ENCODE data around the gene TMEM215.

The TMEM215 gene, protein sequence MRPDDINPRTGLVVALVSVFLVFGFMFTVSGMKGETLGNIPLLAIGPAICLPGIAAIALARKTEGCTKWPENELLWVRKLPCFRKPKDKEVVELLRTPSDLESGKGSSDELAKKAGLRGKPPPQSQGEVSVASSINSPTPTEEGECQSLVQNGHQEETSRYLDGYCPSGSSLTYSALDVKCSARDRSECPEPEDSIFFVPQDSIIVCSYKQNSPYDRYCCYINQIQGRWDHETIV

DNA sequence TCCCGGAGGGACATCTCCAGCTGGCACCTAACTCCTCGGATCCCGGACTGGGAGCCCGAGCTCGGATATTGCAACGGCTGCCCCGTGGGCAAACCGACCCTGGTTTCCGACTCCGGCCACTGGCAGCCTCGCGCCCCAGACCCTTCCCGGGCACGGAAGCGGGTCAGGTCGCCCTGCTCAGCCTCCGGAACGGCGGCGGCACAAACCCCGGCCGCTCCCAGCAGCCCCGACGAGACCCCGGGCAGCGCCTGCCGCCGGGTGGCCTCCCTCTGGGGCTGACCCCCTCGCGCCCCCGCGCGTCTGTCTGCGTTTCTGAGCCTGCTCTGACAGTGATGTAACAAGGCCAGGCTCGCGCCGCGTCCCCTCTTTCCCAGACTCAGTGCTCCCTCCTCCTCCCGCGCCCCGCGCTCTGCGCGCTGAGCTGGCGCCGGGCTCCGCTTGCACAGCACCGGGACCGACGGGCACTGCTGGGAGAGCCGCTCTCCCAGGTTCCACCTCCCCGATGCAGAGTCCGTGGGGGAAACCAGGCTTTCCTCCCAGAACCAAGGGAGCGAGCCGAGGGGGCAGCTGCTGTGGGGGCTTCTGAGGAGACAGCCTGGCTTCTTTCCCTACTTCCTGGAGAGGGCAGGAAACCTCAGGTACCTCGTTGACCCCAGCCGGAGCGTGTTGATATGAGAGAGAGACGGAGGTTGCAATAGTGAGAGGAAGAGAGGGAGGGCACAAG is at the start of gene TMEM215:
TMEM215 (plus strand) TSS at position 373 of the 724 bp plus-strand sequence. CDS start 644 bp downstream, outside the sequence.
- H3K4me2 ChIP-seq (ENCODE audit: low read length): no peak within 1 kb of the TSS
- H3K27me3 ChIP-seq (ENCODE audit: insufficient read depth, low read length): no peaks in the 10 kb centered on the region

DNA sequence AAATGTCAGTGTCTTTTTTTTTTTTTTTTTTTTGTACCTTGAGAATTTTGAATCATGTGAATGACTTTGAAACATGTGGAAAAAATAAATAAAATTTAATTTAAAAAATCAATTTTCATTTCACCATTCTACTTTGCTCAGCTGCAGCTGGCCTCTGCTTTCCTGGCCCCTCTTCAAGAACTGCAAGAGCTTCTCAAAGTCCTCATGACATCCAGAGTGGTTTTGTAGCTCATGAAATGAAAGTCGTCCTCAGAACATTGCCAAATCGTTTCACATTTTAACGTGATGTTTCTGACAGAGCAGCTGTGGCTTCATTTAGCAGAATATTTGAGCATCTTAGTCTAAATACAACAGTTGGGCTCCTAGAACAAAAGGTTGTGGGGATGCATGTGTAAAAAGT is 47.9 kb upstream of the TMEM215 start:
- Histone ChIP-seq H3K4me2 (ENCODE audit: low read length) (no peak overlapping the region), H3K9me3 (ENCODE audit: low read length) (no peaks in the 10 kb centered on the region), H3K4me1 (ENCODE audit: insufficient read depth, low read length, severe bottlenecking) (no peaks in the 10 kb centered on the region), H3K9me2 (ENCODE audit: low read depth, low read length) (no peaks in the 10 kb centered on the region), H3K27ac (ENCODE audit: low read depth, low read length, poor library complexity, severe bottlenecking) (no peak overlapping the region), H3F3A (ENCODE audit: insufficient read depth, low read length) (no peaks in the 10 kb centered on the region), H3K9ac (ENCODE audit: low read length) (no peak overlapping the region), H2AFZ (ENCODE audit: low read length) (no peak overlapping the region), H3K36me3 (ENCODE audit: insufficient read depth, low read length) (no peaks in the 10 kb centered on the region), H3K27me3 (ENCODE audit: insufficient read depth, low read length) (no peaks in the 10 kb centered on the region), H4K20me1 (ENCODE audit: insufficient read depth, low read length) (no peaks in the 10 kb centered on the region), H3K4me3 (ENCODE audit: low read depth, low read length, poor library complexity, severe bottlenecking) (no peak overlapping the region), H3K79me2 (ENCODE audit: insufficient read depth, low read length) (no peaks in the 10 kb centered on the region)
- TF ChIP-seq, protein P1, sequence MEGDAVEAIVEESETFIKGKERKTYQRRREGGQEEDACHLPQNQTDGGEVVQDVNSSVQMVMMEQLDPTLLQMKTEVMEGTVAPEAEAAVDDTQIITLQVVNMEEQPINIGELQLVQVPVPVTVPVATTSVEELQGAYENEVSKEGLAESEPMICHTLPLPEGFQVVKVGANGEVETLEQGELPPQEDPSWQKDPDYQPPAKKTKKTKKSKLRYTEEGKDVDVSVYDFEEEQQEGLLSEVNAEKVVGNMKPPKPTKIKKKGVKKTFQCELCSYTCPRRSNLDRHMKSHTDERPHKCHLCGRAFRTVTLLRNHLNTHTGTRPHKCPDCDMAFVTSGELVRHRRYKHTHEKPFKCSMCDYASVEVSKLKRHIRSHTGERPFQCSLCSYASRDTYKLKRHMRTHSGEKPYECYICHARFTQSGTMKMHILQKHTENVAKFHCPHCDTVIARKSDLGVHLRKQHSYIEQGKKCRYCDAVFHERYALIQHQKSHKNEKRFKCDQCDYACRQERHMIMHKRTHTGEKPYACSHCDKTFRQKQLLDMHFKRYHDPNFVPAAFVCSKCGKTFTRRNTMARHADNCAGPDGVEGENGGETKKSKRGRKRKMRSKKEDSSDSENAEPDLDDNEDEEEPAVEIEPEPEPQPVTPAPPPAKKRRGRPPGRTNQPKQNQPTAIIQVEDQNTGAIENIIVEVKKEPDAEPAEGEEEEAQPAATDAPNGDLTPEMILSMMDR (IDR thresholded peaks at IDR 0.05; ENCODE audit: low read length): no peak
- no peak for TF ChIP-seq EZH2 (IDR thresholded peaks at IDR 0.05; ENCODE audit: borderline replicate concordance, low read length)

More for the DNA sequence above, at the start of gene TMEM215:
- Histone ChIP-seq H3K79me2 (ENCODE audit: insufficient read depth, low read length) (no peaks in the 10 kb centered on the region), H3K9me2 (ENCODE audit: low read depth, low read length) (no peaks in the 10 kb centered on the region), H3K9ac (ENCODE audit: low read length) (no peak within 1 kb of the TSS), H3K9me3 (ENCODE audit: low read length) (no peaks in the 10 kb centered on the region), H3K36me3 (ENCODE audit: insufficient read depth, low read length) (no peaks in the 10 kb centered on the region), H3K4me3 (ENCODE audit: low read depth, low read length, poor library complexity, severe bottlenecking) (no peak within 1 kb of the TSS), H2AFZ (ENCODE audit: low read length) (no peak within 1 kb of the TSS), H3K4me1 (ENCODE audit: insufficient read depth, low read length, severe bottlenecking) (no peaks in the 10 kb centered on the region), H4K20me1 (ENCODE audit: insufficient read depth, low read length) (no peaks in the 10 kb centered on the region), H3K27ac (ENCODE audit: low read depth, low read length, poor library complexity, severe bottlenecking) (no peak within 1 kb of the TSS), H3F3A (ENCODE audit: insufficient read depth, low read length) (no peaks in the 10 kb centered on the region)
- TF ChIP-seq, protein P1 (IDR thresholded peaks at IDR 0.05; ENCODE audit: low read length): no peak
- no peak for TF ChIP-seq EZH2 (IDR thresholded peaks at IDR 0.05; ENCODE audit: borderline replicate concordance, low read length)

DNA sequence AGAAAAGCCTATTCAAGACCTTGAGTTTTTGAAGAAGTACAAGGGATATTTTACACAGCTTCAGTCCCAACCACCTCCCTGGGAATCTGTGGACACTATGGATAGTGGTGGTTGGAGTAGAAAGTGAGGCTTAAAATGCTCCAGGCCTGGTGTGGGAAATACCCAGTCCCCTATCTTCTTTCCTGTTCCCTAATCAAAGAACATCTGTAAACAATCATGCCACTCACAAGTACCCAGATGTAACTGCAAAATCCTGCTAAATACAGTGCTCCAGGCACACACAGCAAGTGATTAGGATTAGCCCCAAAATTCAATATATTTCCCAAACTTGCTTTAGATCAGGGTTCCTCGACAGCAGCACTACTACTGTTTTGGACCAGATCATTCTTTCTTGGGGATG is 46.0 kb upstream of the TMEM215 start:
- Histone ChIP-seq H3K27ac (ENCODE audit: low read depth, low read length, poor library complexity, severe bottlenecking) (no peak overlapping the region), H3K36me3 (ENCODE audit: insufficient read depth, low read length) (no peaks in the 10 kb centered on the region), H4K20me1 (ENCODE audit: insufficient read depth, low read length) (no peaks in the 10 kb centered on the region), H3K27me3 (ENCODE audit: insufficient read depth, low read length) (no peaks in the 10 kb centered on the region), H3F3A (ENCODE audit: insufficient read depth, low read length) (no peaks in the 10 kb centered on the region), H3K4me1 (ENCODE audit: insufficient read depth, low read length, severe bottlenecking) (no peaks in the 10 kb centered on the region), H3K4me2 (ENCODE audit: low read length) (no peak overlapping the region), H3K79me2 (ENCODE audit: insufficient read depth, low read length) (no peaks in the 10 kb centered on the region), H3K9ac (ENCODE audit: low read length) (no peak overlapping the region), H3K9me2 (ENCODE audit: low read depth, low read length) (no peaks in the 10 kb centered on the region), H2AFZ (ENCODE audit: low read length) (no peak overlapping the region), H3K9me3 (ENCODE audit: low read length) (no peaks in the 10 kb centered on the region), H3K4me3 (ENCODE audit: low read depth, low read length, poor library complexity, severe bottlenecking) (no peak overlapping the region)
- TF ChIP-seq, protein P1 (IDR thresholded peaks at IDR 0.05; ENCODE audit: low read length): no peak
- no peak for TF ChIP-seq EZH2 (IDR thresholded peaks at IDR 0.05; ENCODE audit: borderline replicate concordance, low read length)

Measured in OCI-LY1 (cell line).